ENCODE data around the gene SHROOM1. TPM values are rescaled to one million over a fixed set of nuclear protein-coding genes. Genes with fewer than 3 reads are reported as not detected.

The SHROOM1 gene
- total and polyA plus RNA-seq, 9 of the 15 experiments (the other 6 are each of a cell fraction or from before 2014, with no cell fraction given) = 0.44 to 26.5 (median 11.9) TPM

- no peak for TF ChIP-seq REST (IDR thresholded peaks at IDR 0.05; ENCODE audit: borderline replicate concordance)
- TF ChIP-seq REST (CRISPR knock-in tag; IDR thresholded peaks at IDR 0.05; ENCODE audit: low read depth) = no peak
- TF ChIP-seq GATAD2A (IDR thresholded peaks at IDR 0.05) = 0 out of 2 replicates have a peak, but pooled peaks have one; percentile 20
- no peak for TF ChIP-seq VEZF1 (CRISPR knock-in tag; IDR thresholded peaks at IDR 0.05)
- no peak for TF ChIP-seq PHF8 (IDR thresholded peaks at IDR 0.05; ENCODE audit: borderline replicate concordance, low read length)
- TF ChIP-seq ETV5 (CRISPR knock-in tag; IDR thresholded peaks at IDR 0.05; ENCODE audit: low read depth) = no peak
- TF ChIP-seq PTRF (tag; IDR thresholded peaks at IDR 0.05) = no peak
- 0 out of 2 replicates have a peak, but pooled peaks have one; percentile 16 for TF ChIP-seq TCF7 (IDR thresholded peaks at IDR 0.05; ENCODE audit: borderline replicate concordance)
- no peak for TF ChIP-seq MCM7 (IDR thresholded peaks at IDR 0.05)
- TF ChIP-seq ZNF175 (CRISPR knock-in tag; IDR thresholded peaks at IDR 0.05; ENCODE audit: low read depth) = peak; percentile 78; the same call in 1 of the 2 replicates
- TF ChIP-seq BHLHE40 (IDR thresholded peaks at IDR 0.05; ENCODE audit: low read length) = no peak
- peak; percentile 97 for TF ChIP-seq ZNF592 (IDR thresholded peaks at IDR 0.05)
- TF ChIP-seq ZNF444 (CRISPR knock-in tag; IDR thresholded peaks at IDR 0.05) = 0 out of 2 replicates have a peak, but pooled peaks have one; percentile 32
- TF ChIP-seq JUNB (CRISPR knock-in tag; conservative IDR thresholded peaks at IDR 0.05) = no peak
- peak; percentile 38; the same call in 1 of the 2 replicates for TF ChIP-seq NFRKB (IDR thresholded peaks at IDR 0.05; ENCODE audit: low read depth)
These were observed 35.4 kb upstream of the SHROOM1 start (continued) for GRCh38 chr5:132865668-132866341.

Data from K562 (cell line).